HG03280 (cell line): ENCODE data around the gene SUOX.
"Not testable (repeated sequence)": the region's sequence is repeated elsewhere in the genome, so short reads cannot be mapped to it uniquely, and the experiment has no call there.

ENCODE experiments used
- ATAC-seq: cut with Tn5 transposase; IDR thresholded peaks from one replicate; pipeline ENCODE4 v1.9.1; 2021; ENCODE audit warnings: mild to moderate bottlenecking, moderate library complexity; ENCODE audit not compliant: unreplicated experiment

SUOX gene

DNA sequence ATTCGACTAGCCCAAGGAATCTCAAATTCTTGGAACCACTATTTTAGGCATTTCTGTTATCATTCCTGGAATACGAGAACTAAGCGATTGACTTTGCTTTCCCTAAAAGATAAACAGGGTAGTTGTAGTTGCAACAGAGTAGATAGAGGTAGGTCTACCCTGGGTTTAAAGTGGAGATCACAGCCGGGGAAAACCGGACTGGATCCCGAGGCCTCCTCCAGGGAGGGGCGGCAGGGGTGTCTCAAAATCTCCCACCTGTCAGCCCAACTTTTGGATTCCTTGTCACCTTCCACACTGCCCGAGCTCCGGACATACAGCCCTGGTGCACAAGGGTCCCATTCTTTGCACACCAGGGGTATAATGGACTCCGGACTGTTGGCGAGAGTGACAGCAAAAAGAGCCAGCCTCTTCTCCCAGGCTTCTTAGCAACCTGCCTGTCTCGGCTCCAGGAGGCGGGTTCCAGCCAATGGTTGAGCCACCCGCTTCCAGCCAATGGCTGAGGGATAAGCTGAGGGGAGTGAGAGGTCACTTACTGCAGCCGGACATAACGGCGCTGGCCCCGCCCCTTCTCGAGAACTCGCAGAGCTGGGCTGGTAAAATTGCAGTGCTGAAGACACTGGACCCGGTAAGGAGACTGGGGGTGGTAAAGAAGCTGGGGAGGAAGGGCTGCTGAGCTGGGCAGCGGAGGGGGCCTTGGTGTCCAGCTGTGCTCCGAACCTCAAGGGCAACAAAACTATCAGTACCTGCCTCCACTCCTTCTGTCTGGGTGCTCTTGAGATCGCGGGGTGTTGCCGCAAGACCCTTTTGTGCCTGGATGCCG, at the start of gene SUOX:
Gene SUOX (plus strand): TSS at position 562 of the 820 bp plus-strand sequence. CDS start 4,946 bp downstream, outside the sequence.
- ATAC-seq: peak; percentile 99

DNA sequence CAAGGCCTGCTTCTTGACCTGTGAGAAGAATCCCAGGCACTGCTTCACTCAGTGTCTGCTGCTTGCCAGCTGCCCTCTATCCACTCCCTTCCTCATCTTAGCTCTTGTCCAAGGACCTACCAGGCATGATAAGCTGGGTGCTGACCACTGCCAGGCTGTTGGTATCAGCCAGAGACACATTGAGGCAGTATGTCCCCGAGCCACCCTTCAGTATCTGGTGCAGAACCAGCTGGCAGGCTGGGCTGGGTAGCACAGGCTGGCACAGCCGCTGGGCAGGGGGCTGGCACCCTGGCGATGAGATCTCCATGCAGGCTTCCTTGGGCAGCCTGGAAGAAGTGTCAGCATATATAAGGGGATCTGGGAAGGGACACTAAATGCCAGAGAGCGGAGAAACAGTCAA, 41.7 kb upstream of the SUOX start:
- ATAC-seq: no peak

DNA sequence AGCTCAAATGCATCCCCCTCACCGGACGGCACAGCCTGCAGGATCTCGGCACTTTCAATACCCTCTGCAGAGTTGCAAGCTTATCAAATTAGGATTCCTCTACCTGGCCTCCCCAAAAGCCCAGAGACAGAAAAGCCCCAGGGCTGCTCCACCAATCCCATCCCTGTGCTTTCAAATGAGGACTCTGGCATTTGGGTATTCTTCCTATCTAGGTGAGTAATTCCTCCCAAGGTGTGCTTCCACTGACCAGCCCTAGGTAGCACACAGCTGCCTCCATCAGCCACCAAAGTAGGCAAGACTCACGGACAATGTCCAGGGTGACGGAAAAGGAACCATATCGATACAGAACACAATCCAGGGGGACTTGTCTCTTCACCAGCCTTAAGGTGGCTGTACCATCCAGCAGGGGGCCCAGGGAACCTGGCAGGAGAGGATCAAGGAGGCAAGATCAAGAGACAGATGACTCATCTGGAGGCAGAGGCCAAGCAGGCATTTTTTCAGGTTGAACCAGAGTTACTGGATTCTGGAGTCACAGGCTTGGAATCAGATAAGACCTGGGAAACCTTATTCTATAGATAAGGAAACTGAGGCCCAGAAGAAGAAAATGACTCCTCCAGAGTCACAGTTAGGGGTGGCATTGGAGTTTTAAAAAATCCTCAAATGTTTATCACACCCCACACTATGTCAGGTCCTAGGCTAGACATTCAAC, 41.1 kb upstream of the SUOX start:
- no peak for ATAC-seq

DNA sequence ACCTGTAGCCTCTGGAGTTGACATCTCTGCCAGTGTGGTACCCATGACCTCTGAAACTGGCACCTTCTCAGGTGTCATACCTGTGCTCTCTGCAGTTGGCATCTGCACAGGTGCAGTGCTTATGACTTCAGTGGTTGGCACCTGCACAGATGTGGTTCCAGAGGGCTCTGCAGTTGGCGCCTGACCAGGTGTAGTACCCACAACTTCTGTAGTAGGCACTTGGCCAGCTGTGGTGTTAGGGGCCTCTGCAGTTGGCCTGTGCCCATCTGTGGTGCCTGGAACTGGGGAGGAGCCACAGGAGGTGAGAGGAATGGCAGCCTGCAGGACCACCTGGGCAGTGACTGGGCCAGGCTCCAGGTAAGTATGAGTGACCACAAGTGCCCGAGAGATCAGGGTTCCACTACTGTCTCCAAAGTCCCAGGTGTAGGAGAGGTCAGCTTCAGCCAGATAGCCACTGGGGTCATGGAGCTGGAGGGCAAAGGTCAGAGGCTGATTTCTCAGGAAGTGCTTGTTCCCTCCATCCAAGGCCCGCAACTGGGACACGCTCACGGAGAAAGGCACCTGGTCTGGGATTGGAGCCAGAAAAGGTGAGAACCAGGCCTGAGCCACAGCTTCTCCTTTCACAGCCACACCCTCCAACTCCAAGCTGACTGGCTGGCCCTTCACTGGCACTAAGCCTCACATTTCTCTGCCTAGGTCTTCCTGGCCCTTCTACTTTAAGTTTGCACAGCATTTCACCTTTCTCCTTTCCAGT, 39.8 kb upstream of the SUOX start:
- ATAC-seq: no peak

DNA sequence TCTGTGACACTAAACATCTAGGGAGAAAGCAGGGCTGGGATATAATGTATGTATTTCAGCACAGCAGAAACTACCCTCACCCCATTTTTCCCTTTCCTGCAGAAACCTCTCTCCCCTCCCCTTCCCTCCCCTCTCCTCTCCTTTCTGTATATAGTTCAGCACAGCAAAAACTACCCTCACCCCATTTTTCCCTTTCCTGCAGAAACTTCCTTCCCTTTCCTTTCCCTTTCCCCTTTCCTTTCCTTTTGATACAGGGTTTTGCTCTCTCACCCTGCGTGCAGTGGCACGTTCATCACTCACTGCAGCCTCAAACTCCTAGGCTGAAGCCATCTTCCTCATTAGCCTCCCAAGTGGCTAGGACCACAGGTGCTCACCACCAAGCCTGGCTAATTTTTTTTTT, 33.3 kb upstream of the SUOX start:
- no peak for ATAC-seq

DNA sequence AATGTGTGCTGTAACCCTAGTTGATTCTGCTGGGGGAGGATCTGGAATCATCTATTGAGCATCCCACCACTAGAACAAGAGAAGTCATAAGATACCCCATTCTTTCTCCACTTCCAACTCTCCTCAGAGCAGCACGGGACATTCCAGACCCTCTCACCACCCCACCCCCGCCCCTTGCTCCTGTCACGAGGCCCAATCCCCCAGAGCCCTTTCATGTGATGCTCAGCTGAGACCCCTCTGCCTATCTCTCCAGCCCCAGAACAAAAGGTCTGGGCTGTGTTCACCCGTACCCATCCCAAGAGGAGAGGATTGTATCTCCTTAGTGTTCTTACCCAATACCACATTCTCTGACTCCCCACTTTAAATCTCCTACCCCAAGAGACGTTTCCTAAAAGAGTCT, 31.8 kb upstream of the SUOX start:
- ATAC-seq: no peak

DNA sequence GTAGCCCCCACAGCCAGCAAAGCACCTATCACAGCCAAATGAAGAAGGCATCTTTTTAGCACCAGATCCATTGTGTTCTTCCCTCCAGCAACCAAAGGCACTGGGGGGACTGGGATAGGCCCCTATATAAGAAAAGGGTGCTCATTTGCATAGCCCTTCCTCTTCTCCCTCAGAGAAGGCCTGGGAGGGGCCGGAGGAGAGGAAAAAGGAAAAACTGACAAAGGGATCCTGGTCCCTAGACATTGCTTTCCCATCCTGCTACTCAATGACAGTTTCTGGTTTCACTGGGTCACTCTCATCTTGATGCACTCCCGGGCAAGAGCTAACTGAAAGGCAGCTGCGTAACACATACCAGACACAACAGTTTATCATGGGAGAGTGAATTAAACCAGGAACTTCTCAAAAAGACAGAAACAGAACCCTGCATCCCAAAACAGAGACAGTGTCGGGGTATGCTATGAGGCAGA, 31.1 kb upstream of the SUOX start, which contains the start of gene PMEL:
Gene PMEL (minus strand): TSS at position 102 of the 467 bp plus-strand sequence. CDS start 31 bp downstream, at position 71.
- ATAC-seq: peak; percentile 2

DNA sequence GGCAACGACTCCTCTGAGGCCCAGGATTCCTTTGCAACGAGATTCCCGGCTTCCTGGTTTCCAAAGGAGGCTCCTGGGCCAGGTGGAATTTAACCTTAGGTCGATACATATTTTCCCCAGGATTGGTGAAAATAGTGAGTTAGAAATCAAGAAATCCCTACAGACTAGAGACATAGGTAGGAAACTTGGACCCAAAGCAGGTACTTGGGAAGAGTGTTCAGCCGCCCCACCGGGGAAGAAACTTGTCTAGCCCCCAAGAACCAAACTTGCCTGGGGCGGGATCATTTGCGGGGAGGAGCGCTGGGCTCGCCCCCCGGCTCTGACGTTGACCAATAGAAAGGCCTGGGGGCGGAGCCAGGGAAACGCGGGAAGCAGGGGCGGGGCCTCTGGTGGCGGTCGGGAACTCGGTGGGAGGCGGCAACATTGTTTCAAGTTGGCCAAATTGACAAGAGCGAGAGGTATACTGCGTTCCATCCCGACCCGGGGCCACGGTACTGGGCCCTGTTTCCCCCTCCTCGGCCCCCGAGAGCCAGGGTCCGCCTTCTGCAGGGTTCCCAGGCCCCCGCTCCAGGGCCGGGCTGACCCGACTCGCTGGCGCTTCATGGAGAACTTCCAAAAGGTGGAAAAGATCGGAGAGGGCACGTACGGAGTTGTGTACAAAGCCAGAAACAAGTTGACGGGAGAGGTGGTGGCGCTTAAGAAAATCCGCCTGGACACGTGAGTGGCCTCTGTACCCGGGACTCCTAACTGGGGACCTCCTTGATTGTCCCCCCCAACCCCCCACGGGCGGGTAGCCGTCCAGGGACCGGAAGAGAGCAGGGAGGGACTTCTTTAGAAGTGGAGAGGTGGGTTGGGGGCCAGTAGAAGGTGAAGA, 30.4 kb upstream of the SUOX start, which contains the start of gene CDK2:
Gene CDK2 (plus strand): TSS at position 423 of the 874 bp plus-strand sequence. CDS start 179 bp downstream, at position 602.
- peak; percentile 97 for ATAC-seq

DNA sequence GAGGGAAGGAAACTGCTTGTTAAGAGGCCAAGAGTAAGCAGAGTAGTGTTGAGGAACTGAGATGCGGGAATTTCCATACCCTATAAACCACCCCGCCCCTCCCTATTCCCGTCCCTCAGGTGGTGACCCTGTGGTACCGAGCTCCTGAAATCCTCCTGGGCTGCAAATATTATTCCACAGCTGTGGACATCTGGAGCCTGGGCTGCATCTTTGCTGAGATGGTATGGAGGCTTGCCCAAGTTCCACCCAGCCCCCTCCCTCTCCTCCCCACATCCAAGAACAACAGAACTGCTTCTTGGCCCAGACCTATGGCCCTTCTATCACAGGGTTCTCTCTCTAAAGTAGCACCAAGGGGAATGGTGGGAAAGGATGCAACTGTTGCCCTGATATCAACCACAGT, 27.7 kb upstream of the SUOX start:
- no peak for ATAC-seq

DNA sequence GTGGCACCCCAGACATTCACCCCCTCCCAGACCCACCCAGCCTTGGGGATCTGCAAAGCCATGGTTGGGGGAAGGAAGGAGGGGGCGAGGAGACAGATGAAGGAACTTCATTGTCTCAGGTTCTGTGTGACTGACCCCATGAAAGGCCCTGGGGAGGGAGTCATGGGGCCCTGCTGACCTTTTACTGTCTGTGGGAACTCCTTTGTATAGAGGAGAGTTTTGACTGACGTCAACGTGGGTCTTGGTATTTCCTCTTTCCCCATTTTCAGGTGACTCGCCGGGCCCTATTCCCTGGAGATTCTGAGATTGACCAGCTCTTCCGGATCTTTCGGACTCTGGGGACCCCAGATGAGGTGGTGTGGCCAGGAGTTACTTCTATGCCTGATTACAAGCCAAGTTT, 26.3 kb upstream of the SUOX start:
- no peak for ATAC-seq

DNA sequence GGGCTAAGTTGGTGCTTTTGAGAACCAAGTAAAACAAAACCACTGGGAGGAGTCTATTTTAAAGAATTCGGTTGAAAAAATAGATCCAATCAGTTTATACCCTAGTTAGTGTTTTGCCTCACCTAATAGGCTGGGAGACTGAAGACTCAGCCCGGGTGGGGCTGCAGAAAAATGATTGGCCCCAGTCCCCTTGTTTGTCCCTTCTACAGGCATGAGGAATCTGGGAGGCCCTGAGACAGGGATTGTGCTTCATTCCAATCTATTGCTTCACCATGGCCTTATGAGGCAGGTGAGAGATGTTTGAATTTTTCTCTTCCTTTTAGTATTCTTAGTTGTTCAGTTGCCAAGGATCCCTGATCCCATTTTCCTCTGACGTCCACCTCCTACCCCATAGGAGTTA, 25.0 kb upstream of the SUOX start:
- ATAC-seq: no peak

DNA sequence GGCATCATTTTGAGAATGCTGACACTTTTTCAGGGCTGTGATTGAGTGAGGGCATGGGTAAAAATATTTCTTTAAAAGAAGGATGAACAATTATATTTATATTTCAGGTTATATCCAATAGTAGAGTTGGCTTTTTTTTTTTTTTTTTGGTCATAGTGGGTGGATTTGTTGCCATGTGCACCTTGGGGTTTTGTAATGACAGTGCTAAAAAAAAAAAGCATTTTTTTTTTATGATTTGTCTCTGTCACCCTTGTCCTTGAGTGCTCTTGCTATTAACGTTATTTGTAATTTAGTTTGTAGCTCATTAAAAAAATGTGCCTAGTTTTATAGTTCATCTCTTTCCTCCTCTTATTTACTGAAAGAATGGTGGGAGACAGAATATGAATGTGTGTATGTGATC, 24.6 kb upstream of the SUOX start:
- no peak for ATAC-seq

DNA sequence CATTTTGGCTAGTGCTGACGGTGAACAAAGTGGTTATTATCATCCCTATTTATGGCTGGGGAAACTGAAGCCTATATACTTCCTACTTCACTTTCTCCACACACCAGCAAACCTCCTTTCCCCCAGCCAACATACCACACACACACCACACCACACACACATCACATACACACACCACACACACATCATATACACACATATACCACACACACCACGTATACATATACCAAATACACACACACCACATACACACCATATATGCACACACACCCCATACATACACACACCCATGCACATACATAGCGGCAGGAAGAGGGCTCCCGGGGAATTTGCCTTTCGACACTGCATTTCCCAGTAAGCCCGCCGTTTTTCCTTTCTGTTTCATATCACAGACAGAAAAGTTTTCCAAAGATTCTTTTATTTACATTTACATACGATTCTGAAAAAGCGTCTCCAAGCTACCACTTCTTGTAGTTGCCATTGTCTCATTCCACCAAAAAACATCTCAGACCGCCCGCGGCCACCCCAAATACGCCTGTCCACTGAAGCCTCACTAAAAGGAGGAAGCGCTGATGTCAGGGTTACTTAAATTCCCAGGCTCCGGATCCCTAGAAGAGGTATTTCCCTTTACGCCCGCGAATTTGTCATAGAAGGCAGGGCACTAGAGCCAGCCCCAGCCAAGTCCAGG, 24.0 kb upstream of the SUOX start:
- ATAC-seq: no peak

DNA sequence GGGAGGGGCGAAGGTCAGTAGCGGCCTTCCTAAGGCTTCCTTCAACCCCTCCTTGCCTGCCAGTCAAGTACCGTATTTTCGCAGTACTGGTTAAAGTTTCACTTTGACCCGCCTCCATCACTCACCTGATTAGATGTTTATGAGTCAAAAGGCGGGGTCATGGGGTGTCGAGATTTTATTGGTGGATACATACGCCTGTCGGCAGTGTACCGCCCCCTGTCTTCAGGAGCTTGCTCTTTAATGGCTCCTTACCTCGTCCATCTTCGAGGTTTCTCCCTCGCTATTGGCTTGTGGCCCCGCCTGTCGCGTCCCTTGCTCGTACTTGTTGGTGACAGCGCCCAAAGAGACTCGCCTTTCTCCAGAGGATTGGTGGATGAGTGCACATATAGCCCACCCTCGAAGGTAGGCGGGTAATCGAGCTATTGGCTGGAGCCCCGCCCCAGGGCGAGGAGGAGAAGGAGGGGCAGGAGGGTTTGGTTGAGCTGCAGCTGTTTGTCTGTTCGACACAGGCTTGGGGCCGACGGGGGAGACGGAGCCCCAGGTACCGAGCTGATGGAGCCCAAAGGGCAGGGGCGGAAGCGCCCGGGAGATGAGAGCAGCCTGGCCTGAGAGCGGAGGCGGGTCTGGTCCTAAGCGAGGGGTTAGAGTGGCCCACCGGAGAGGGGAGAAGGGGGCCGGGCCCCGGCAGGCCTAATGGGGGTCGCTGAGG, 23.3 kb upstream of the SUOX start, which contains the start of gene RAB5B:
Gene RAB5B (plus strand): TSS at position 480 of the 709 bp plus-strand sequence. CDS start 12,883 bp downstream, outside the sequence.
- peak; percentile 93 for ATAC-seq

DNA sequence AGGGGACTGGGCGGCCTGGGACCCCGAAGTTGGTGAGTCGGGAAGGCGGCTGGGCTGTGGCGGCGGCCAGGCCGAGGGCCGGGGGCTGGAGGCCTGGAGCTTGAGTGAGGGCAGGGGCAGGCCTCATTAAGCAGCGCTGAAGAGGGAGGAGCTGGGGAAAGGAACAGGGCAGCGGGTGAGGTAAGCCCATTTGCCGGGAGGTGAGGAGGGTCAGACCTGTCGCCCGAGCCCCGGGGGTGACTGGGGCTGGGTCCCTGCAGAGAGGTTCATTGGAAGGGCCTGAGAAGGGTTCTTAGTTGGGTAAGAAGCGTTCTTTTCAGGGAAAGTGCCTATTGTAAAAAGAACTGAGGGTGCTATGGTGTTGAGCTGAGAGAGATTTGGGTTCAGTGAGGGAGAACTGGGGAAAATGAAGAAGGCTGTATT, 22.8 kb upstream of the SUOX start:
- peak; percentile 12 for ATAC-seq

DNA sequence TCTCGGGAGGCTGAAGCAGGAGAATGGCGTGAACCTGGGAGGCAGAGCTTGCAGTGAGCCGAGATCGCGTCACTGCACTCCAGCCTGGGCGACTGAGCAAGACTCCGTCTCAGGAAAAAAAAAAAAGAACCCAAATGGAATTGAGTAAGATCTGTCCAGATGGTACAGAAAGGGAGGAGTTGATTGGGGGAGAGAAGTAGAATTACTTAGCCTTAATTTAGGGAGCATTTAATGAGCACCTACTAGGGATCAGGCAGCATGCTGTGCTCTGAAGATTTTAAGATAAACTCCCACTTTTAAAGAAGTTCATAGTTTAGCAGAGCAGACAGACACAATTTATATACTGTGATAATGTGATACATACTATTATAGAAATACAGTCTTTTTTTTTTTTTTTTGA, 18.7 kb upstream of the SUOX start:
- no peak for ATAC-seq

DNA sequence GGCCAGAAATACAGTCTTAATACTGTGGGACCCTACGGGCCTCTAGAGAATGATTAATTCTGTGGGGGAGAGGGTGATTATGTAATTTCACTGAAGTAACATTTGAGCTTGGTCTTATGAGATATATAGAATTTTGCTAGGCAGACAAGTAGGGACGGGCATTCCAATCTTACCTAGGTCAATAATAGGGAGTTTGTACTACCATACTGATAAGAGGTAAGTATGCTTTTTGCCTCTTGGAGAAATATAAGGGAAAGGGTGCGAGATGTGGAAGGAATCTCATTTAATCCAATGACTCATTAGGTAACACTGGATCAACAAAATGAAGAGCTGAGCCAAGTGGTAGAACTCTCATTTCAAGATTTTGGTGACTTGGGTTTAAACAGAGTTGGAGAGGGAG, 18.0 kb upstream of the SUOX start:
- ATAC-seq: no peak

DNA sequence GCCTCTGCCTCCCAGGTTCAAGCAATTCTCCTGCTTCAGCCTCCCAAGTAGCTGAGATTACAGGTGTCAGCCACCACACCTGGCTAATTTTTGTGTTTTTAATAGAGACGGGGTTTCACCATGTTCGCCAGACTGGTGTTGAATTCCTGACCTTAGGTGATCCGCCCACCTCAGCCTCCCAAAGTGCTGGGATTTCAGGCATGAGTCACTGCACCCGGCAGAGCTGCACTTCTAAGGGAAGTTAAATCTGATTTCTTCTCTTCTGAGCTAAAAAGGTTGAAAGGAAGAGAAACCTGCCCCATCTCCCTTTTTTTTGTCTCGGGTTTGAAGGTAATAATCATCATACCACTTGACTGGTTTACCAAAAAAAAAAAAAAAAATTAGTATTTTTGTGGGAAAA, 15.2 kb upstream of the SUOX start:
- ATAC-seq: not testable (repeated sequence)
